Heart left ventricle (tissue), 16 donors: ENCODE results near the gene HOXB6. TPM values are rescaled to one million over a fixed set of nuclear protein-coding genes. Genes with fewer than 3 reads are reported as not detected.

Experiments used
- ATAC-seq, 4 donors: fragments of 200-7000 bp; cut with Tn5 transposase; one replicate each; pipeline ENCODE4 v1.9.1; 2020 to 2022; ENCODE audit warnings: moderate library complexity in 4 of 4, mild to moderate bottlenecking in 3 of 4, moderate number of reproducible peaks in 1 of 4
- DNase-seq, 5 donors: peaks; one replicate each; pipeline ENCODE4 v3.0.0-alpha.2; 2020
- H3K27ac ChIP-seq, 12 donors: fragments of 200-600 bp; sonication (generic) in 4 of 12; one replicate each; pipeline versions ENCODE4 v1.5.0 to v1.8.0; 2016 to 2022; ENCODE audit warnings: mild to moderate bottlenecking in 2 of 12
- H3K27me3 ChIP-seq, 9 donors: fragments of 200-600 bp; sonication (generic) in 2 of 9; one replicate each; pipeline versions ENCODE4 v1.5.1 to v1.8.0; 2016 to 2022; ENCODE audit warnings: mild to moderate bottlenecking in 3 of 9
- H3K36me3 ChIP-seq, 9 donors: fragments of 200-600 bp; sonication (generic) in 2 of 9; one replicate each; pipeline versions ENCODE4 v1.5.0 to v1.8.0; 2018 to 2022; ENCODE audit warnings: mild to moderate bottlenecking in 2 of 9
- H3K4me1 ChIP-seq, 12 donors: fragments of 200-600 bp; sonication (generic) in 4 of 12; one replicate each; pipeline versions ENCODE4 v1.5.0 to v1.8.0; 2016 to 2022; ENCODE audit warnings: mild to moderate bottlenecking in 3 of 12
- H3K4me3 ChIP-seq, 12 donors: fragments of 200-600 bp; sonication (generic) in 4 of 12; one replicate each; pipeline versions ENCODE4 v1.5.0 to v1.8.0; 2017 to 2022; ENCODE audit warnings: mild to moderate bottlenecking in 9 of 12, moderate library complexity in 4 of 12
- H3K9me3 ChIP-seq, 12 donors: fragments of 200-600 bp; sonication (generic) in 4 of 12; one replicate each; pipeline versions ENCODE4 v1.5.0 to v1.8.0; 2016 to 2022; ENCODE audit warnings: mild to moderate bottlenecking in 1 of 12
- POLR2A ChIP-seq, 2 donors: fragments of 450-650 bp; IDR thresholded peaks; one replicate each; pipeline ENCODE4 v1.6.1; 2017; ENCODE audit warnings: antibody characterized with exemption in 2 of 2, mild to moderate bottlenecking in 2 of 2, moderate library complexity in 2 of 2
- WGBS, 4 donors: extraction: QIAGEN DNeasy Blood & Tissue Kit in 2 of 4; methylation state at CpG; one replicate each; pipeline versions ENCODE4 v1.1.5 to v1.1.7; 2013 to 2018; 5-methylcytosine and 5-hydroxymethylcytosine counted together
- intact Hi-C, 10 donors: fragments of 100-400 bp; cut with DNase I; formaldehyde crosslinking; loops; one replicate each; pipeline versions ENCODE4 v1.11.1 to v1.14.2; 2022
- polyA plus RNA-seq, 2 donors: library from polyadenylated mRNA; stranded (reverse); fragments of 200-250 nt; gene quantifications; one replicate each; pipeline ENCODE4 v1.2.3, GENCODE V29; 2013
- total RNA-seq, 9 donors: library from RNA; depleted of rRNA in 2 of 9; stranded (reverse); fragments of >200 nt in 2 of 9; fragmentation: NEBNext Ultra II Directional in 3 of 9; extraction: Animal tissue kit (Norgen Biotek cat#: 25700) in 3 of 9; gene quantifications; one replicate each; pipeline versions ENCODE4 v1.1.0 to v1.2.4, GENCODE V29; 2016 to 2023
- TF ChIP-seq, protein P1 (sequence below), 12 donors: fragments of 200-600 bp; sonication (generic) in 4 of 12; IDR thresholded peaks; one replicate each; pipeline versions ENCODE4 v1.5.0 to v1.8.0; 2018 to 2022; ENCODE audit warnings: antibody characterized with exemption in 12 of 12, mild to moderate bottlenecking in 5 of 12
- donor health status: ischemic (EF 13 %, LVEDD 7.1; RV severe dilation, severe dysfunction).
- donor health status: healthy with polysubstance abuse.
- donor health status: DM: no; HTN: yes; CAD: no.
- donor health status: DM: no; HTN: no; CAD: no.
- donor health status: ischemic (EF 25% LVEDD 6.9; RV normal size, moderate dysfunction).
- donor health status: ischemic (EF 25% LVEDD 5.7; RV mildly dilated, moderate dysfunction).
- donor health status: healthy.
- donor health status: DM: yes; HTN: yes; CAD: no.
- donor health status: ischemic (EF 35%, LVEDD 5.7; RV mildly dilated, moderate dysfunction).
- donor health status: nonischemic (EF 11% LVEDD 7.7; RV severe dilation, severe dysfunction).
- donor health status: DM: yes; HTN: yes; CAD: no.
- donor health status: PGD.
- donor health status: ischemic (EF 29% LVEDD 5.4; RV normal size, mild dysfunction).
- donor health status: nonischemic (EF 23%, LVEDD 6.1; RV moderate dilation, normal function).

Gene HOXB6
- total and polyA plus RNA-seq, 11 donors: 0.30 to 2.0 (median 0.54) TPM; not detected in 1

DNA sequence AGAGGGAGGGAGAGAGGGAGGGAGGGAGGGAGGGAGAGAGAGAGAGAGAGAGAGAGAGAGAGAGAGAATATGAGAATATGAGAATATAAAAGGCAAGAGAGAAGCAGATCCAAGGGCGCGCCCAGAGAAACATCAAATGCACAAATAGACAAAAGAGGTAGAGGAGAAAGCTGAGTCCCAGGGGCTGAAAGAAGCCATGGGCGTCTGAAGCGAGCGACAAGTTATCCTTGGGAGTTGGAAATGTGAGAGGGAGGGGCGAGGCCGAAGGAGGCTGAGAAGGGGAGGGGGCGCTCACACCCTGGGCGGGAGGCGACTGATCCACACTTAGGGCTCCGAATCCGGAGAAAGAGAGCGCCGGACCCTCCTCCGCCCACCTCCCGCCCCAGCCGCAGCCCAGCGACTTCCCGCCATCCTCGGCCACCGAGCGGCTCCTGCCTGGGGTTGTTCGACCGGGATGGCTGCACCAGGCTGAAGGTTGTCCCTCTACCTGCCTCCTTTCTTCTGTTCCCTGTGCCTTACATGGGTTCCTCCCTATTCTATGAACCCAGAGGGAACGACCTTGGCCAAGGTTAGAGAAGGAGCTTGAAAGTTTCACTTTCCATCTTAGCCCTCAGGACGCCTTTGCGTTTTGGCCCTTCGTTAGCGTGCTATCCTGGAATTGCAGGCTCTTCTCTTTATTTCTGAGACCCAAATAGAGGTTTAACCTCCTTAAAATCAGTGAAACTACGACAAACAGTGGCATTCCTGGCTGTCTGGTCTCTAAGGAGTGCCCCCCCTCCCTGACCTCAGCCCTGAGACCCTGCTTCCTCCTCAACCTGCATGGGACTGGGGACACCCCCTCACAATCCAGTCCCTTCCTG, 42.5 kb upstream of the HOXB6 start:
- intact Hi-C loops: no loop called here
- ATAC-seq (no peak), DNase-seq (no peak)
- Histone ChIP-seq H3K4me1 (peaks cover 0 to 14% (median 0%) of the 10 kb centered on the region in 12 donors), H3K27me3 (peaks cover 47 to 99% (median 72%) of the 10 kb centered on the region in 9 donors), H3K4me3 (peak overlapping the region; percentile 18 to 56 (median 31)), H3K36me3 (no peaks in the 10 kb centered on the region), H3K9me3 (no peaks in the 10 kb centered on the region), H3K27ac (no peak overlapping the region)
- WGBS, 4 donors: 1 to 2% (median 1%) methylated on average over 24 to 30 of the region's 30 CpGs
- TF ChIP-seq, protein P1, sequence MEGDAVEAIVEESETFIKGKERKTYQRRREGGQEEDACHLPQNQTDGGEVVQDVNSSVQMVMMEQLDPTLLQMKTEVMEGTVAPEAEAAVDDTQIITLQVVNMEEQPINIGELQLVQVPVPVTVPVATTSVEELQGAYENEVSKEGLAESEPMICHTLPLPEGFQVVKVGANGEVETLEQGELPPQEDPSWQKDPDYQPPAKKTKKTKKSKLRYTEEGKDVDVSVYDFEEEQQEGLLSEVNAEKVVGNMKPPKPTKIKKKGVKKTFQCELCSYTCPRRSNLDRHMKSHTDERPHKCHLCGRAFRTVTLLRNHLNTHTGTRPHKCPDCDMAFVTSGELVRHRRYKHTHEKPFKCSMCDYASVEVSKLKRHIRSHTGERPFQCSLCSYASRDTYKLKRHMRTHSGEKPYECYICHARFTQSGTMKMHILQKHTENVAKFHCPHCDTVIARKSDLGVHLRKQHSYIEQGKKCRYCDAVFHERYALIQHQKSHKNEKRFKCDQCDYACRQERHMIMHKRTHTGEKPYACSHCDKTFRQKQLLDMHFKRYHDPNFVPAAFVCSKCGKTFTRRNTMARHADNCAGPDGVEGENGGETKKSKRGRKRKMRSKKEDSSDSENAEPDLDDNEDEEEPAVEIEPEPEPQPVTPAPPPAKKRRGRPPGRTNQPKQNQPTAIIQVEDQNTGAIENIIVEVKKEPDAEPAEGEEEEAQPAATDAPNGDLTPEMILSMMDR (IDR thresholded peaks at IDR 0.05): no peak
- no peak for TF ChIP-seq POLR2A (IDR thresholded peaks at IDR 0.05)

DNA sequence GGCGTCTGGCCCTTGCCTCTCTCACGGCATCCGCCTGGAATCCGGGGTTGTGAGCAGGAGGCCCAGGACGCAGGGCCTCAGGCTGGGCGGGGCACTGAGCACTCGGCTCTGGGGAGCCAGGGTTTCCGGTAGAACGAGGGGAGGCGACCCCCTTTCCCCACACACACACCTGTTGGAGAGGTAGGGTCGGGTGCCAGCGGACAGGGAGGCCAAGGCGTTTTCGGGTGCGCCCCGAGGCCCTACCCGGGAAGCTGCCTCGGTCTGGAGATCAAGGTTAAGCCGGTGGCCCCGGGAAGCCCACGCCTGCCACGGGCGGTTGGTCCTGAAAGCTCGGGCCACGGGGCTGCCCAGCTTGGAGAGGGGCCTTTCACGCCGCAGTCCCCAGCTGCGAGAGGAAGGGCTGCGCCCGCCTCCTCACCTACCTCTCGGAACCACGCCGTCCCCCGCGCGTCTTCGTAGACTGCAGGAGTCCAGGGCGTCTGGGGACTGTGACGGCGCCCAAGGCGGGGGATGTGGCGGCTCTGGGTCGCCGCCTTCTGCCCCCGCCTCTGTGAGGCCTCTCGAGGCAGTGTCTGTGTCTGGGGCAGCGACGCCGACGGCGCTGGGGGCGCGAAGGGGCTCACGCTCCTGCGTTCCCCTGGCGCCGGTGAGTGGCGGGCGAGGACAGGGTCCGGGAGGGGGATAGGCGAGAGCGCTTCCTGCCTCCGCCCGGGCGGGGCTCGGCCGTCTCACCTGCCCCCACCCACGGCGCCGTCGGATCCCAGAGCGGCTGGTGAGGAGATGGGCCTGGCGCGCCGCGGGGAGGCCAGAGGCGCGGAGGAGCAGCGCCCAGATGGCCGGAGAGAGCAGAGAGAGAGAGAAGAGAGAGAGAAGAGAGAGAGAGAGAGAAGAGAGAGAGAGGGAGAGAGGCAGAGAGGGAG, 41.7 kb upstream of the HOXB6 start:
- 1 to 3% (median 2%) methylated on average over 48 to 80 of the region's 80 CpGs for WGBS, 4 donors
- no peak for TF ChIP-seq POLR2A (IDR thresholded peaks at IDR 0.05)
- TF ChIP-seq, protein P1 (IDR thresholded peaks at IDR 0.05): no peak
- peaks cover 0 to 14% (median 0%) of the 10 kb centered on the region in 12 donors for H3K4me1 ChIP-seq
- no peak for DNase-seq
- H3K9me3 ChIP-seq: no peaks in the 10 kb centered on the region
- H3K4me3 ChIP-seq: peak overlapping the region in 1 of 12 donors; percentile 37
- ATAC-seq: peak in 1 of 4 donors; percentile 27
- peaks cover 55 to 100% (median 81%) of the 10 kb centered on the region in 9 donors for H3K27me3 ChIP-seq
- no peak overlapping the region for H3K27ac ChIP-seq
- intact Hi-C loops: no loop called here
- H3K36me3 ChIP-seq: no peaks in the 10 kb centered on the region

GRCh38 chr17:48645639-48646182, 40.9 kb upstream of the HOXB6 start:
- intact Hi-C loops: no loop called here
- no peak for TF ChIP-seq POLR2A (IDR thresholded peaks at IDR 0.05)
- TF ChIP-seq, protein P1 (IDR thresholded peaks at IDR 0.05): no peak
- 12 to 18% (median 14%) methylated on average over 13 to 14 of the region's 14 CpGs for WGBS, 4 donors
- H3K9me3 ChIP-seq: no peaks in the 10 kb centered on the region
- no peak overlapping the region for H3K27ac ChIP-seq
- DNase-seq (no peak), ATAC-seq (no peak)
- peaks cover 0 to 14% (median 0%) of the 10 kb centered on the region in 12 donors for H3K4me1 ChIP-seq
- H3K36me3 ChIP-seq: no peaks in the 10 kb centered on the region
- H3K4me3 ChIP-seq: no peak overlapping the region
- H3K27me3 ChIP-seq: peaks cover 61 to 100% (median 86%) of the 10 kb centered on the region in 9 donors
